PC-9 (cell line): ENCODE results near the gene FNDC5. TPM values are rescaled to one million over a fixed set of nuclear protein-coding genes. Genes with fewer than 3 reads are reported as not detected.

Source experiments
- BruUV-seq: library from RNA; stranded (reverse); fragments of 400-500 nt; replicated peaks from 2 replicates; lab custom pipeline; 2021; lab: Mats Ljungman, UMichigan
- CTCF ChIA-PET: fragments of 300-600 bp; sonication (Branson Sonifier 250); formaldehyde crosslinking; loops from one replicate; lab custom pipeline; 2022; ENCODE audit warnings: antibody characterized with exemption; lab: Charles Lee
- POLR2A ChIA-PET: fragments of 300-600 bp; sonication (Branson Sonifier 250); formaldehyde crosslinking; loops from one replicate; lab custom pipeline; 2022; ENCODE audit warnings: antibody characterized with exemption; ENCODE audit not compliant: unreplicated experiment; lab: Charles Lee
- DNase-seq, 2 experiments: peaks; one replicate each; pipeline versions ENCODE4 v3.0.0 to v3.0.0-alpha.2; 2015 to 2022; ENCODE audit warnings: mixed read lengths in 1 of 2
- H2AFZ ChIP-seq: fragments of 200-600 bp; sonication (generic); 2 replicates; pipeline ENCODE4 v1.8.1; 2017; ENCODE audit warnings: antibody characterized with exemption
- H3F3A ChIP-seq: fragments of 200-600 bp; sonication (generic); 2 replicates; pipeline ENCODE4 v1.8.1; 2017; ENCODE audit warnings: antibody characterized with exemption, mild to moderate bottlenecking, low read depth; ENCODE audit not compliant: insufficient read depth
- H3K27ac ChIP-seq: fragments of 200-600 bp; sonication (generic); 2 replicates; pipeline ENCODE4 v1.6.1; 2016; ENCODE audit warnings: mixed run types
- H3K27me3 ChIP-seq: fragments of 200-600 bp; sonication (generic); 2 replicates; pipeline ENCODE4 v1.6.1; 2016; ENCODE audit warnings: low read depth, mixed run types; ENCODE audit not compliant: insufficient read depth
- H3K36me3 ChIP-seq: fragments of 200-600 bp; sonication (generic); 2 replicates; pipeline ENCODE4 v1.6.1; 2016; ENCODE audit warnings: low read depth, mixed run types
- H3K4me1 ChIP-seq: fragments of 200-600 bp; sonication (generic); replicated peaks from 2 replicates; pipeline ENCODE4 v1.6.1; 2016; ENCODE audit warnings: mixed run types; ENCODE audit not compliant: insufficient read depth
- H3K4me2 ChIP-seq: fragments of 200-600 bp; sonication (generic); 2 replicates; pipeline ENCODE4 v1.6.1; 2017; ENCODE audit warnings: mixed run types
- H3K4me3 ChIP-seq: fragments of 200-600 bp; sonication (generic); 2 replicates; pipeline ENCODE4 v1.6.1; 2016; ENCODE audit warnings: mixed run types
- H3K79me2 ChIP-seq: fragments of 200-600 bp; sonication (generic); 2 replicates; pipeline ENCODE4 v1.6.1; 2017; ENCODE audit warnings: low read depth, mixed run types
- H3K9me2 ChIP-seq: fragments of 200-600 bp; sonication (generic); 2 replicates; pipeline ENCODE4 v1.8.1; 2017; ENCODE audit warnings: mild to moderate bottlenecking; ENCODE audit not compliant: insufficient read depth
- H3K9me3 ChIP-seq: fragments of 200-600 bp; sonication (generic); 2 replicates; pipeline ENCODE4 v1.8.1; 2016; ENCODE audit warnings: low read depth; ENCODE audit not compliant: insufficient read depth
- H4K20me1 ChIP-seq: fragments of 200-600 bp; sonication (generic); 2 replicates; pipeline ENCODE4 v1.8.1; 2017; ENCODE audit not compliant: insufficient read depth
- EZH2 ChIP-seq: fragments of 200-600 bp; sonication (generic); IDR thresholded peaks from 2 replicates; pipeline ENCODE4 v1.8.0; 2017; ENCODE audit warnings: antibody characterized with exemption, low read depth
- intact Hi-C: fragments of 100-400 bp; cut with micrococcal nuclease; formaldehyde crosslinking; loops from one replicate; pipeline ENCODE4 v1.10.0; 2022; ENCODE audit not compliant: unreplicated experiment
- total RNA-seq: library from RNA; stranded (reverse); gene quantifications from 2 replicates; pipeline ENCODE4 v1.2.3, GENCODE V29; 2021
- TF ChIP-seq, protein P1 (sequence below): fragments of 200-600 bp; sonication (generic); conservative IDR thresholded peaks from 2 replicates; pipeline ENCODE4 v1.6.1; 2017; ENCODE audit warnings: mixed run types, antibody characterized with exemption, mild to moderate bottlenecking, moderate library complexity

Gene FNDC5
- total RNA-seq, 1 experiment from 2014 or later, result not detected

GRCh38 chr1:32863218-32863880 is 7.4 kb downstream of the FNDC5 start:
- Histone ChIP-seq H3K36me3 (no peaks in the 10 kb centered on the region), H3K4me1 (no peaks in the 10 kb centered on the region), H3K4me3 (no peak overlapping the region), H3K27me3 (no peaks in the 10 kb centered on the region), H4K20me1 (no peaks in the 10 kb centered on the region), H2AFZ (no peak overlapping the region), H3K79me2 (no peaks in the 10 kb centered on the region), H3K9me3 (no peaks in the 10 kb centered on the region), H3F3A (peaks cover 4% of the 10 kb centered on the region; the same call in 1 of the 2 replicates), H3K27ac (no peak overlapping the region), H3K4me2 (no peak overlapping the region), H3K9me2 (no peaks in the 10 kb centered on the region)
- no peak for DNase-seq
- no TSS peak for BruUV-seq
- ChIA-PET CTCF (interaction anchor here (0.6 kb wide), 1 partner anchor 30 kb away, joined by 5 read pairs; no protein-coding TSS in a partner anchor), POLR2A (no interaction called here)
- intact Hi-C loops, result no loop called here
- TF ChIP-seq, protein P1, sequence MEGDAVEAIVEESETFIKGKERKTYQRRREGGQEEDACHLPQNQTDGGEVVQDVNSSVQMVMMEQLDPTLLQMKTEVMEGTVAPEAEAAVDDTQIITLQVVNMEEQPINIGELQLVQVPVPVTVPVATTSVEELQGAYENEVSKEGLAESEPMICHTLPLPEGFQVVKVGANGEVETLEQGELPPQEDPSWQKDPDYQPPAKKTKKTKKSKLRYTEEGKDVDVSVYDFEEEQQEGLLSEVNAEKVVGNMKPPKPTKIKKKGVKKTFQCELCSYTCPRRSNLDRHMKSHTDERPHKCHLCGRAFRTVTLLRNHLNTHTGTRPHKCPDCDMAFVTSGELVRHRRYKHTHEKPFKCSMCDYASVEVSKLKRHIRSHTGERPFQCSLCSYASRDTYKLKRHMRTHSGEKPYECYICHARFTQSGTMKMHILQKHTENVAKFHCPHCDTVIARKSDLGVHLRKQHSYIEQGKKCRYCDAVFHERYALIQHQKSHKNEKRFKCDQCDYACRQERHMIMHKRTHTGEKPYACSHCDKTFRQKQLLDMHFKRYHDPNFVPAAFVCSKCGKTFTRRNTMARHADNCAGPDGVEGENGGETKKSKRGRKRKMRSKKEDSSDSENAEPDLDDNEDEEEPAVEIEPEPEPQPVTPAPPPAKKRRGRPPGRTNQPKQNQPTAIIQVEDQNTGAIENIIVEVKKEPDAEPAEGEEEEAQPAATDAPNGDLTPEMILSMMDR, result no peak
- no peak for TF ChIP-seq EZH2

DNA sequence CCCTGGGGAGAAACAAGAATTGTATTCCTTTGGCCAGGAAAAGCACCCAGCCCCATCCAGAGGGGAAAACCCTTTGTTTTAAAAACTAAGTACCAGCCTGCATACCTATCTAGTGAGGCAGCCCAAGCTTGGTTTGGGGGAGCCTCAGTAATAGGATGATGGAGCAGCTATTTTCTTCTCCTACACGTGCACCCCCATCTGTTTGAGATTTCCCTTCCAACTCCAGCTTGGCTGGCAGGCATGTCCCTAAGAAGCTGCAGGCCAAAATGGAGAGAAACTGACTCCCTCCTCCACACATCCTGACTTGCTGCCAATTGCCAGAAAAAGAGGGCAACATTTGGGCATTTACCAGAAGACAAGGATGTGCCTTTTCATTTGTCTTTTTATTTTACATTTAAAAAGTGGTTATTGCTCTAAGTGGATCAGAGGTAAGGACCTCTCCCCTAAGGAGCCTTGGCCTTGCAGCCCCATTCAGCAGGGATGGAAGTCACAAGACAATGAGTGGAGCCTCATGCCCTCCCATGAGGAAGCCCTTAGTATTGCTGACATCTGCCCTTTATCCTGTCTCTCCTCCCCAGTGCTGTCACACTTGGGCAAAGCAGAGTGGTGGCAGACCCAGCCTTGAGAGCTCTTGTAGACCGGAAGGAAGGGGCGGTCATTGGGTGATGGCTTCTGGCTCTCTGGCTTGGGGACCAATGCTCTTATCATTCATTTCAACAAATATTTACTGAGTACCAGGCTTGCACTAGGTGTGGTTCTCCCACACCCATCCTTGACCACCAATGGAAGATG is 8.6 kb downstream of the FNDC5 start:
- H3K36me3 ChIP-seq, result no peaks in the 10 kb centered on the region; the same call in 1 of the 2 replicates
- DNase-seq, result no peak
- no peaks in the 10 kb centered on the region for H3K9me2 ChIP-seq
- H3K27me3 ChIP-seq, result no peaks in the 10 kb centered on the region
- no peaks in the 10 kb centered on the region for H4K20me1 ChIP-seq
- H3K4me3 ChIP-seq, result no peak overlapping the region
- intact Hi-C loops, result no loop called here
- no peaks in the 10 kb centered on the region for H3K4me1 ChIP-seq
- H3F3A ChIP-seq, result peaks cover 4% of the 10 kb centered on the region; the same call in 1 of the 2 replicates
- ChIA-PET CTCF (no interaction called here), POLR2A (no interaction called here)
- no TSS peak for BruUV-seq
- TF ChIP-seq EZH2, result no peak
- TF ChIP-seq, protein P1, result no peak
- no peak overlapping the region for H3K27ac ChIP-seq
- H3K79me2 ChIP-seq, result no peaks in the 10 kb centered on the region
- no peaks in the 10 kb centered on the region for H3K9me3 ChIP-seq
- H3K4me2 ChIP-seq, result no peak overlapping the region
- no peak overlapping the region for H2AFZ ChIP-seq

DNA sequence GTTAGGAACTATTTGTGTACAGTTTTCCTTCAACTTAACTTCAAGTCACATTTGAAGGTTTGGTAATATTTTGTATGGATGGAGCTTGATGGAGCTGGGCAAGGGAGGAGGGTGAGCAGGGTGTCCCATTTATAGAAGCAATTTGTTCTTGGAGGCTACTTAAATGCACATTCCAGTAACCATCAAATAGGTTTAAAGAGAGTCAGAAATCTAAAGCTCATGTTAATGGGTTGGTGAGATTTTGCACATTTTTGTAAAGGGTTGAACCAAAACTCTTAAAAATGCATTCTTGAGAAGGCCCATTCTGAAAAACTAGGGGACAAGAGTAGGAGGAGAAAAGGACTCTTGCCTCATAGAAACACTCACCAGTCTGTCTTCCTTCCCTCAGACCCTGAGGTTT is 10.1 kb downstream of the FNDC5 start:
- H4K20me1 ChIP-seq, result no peaks in the 10 kb centered on the region
- H3K4me3 ChIP-seq, result no peak overlapping the region
- no peaks in the 10 kb centered on the region for H3K9me3 ChIP-seq
- no peaks in the 10 kb centered on the region for H3K4me1 ChIP-seq
- H3K4me2 ChIP-seq, result no peak overlapping the region
- no peaks in the 10 kb centered on the region for H3K9me2 ChIP-seq
- H2AFZ ChIP-seq, result no peak overlapping the region
- DNase-seq, result no peak
- ChIA-PET POLR2A (no interaction called here), CTCF (no interaction called here)
- H3K27me3 ChIP-seq, result no peaks in the 10 kb centered on the region
- TF ChIP-seq, protein P1, result no peak
- no TSS peak for BruUV-seq
- H3K79me2 ChIP-seq, result no peaks in the 10 kb centered on the region
- intact Hi-C loops, result no loop called here
- peaks cover 4% of the 10 kb centered on the region; the same call in 1 of the 2 replicates for H3F3A ChIP-seq
- H3K27ac ChIP-seq, result no peak overlapping the region
- H3K36me3 ChIP-seq, result peaks cover 3% of the 10 kb centered on the region; the same call in 1 of the 2 replicates
